T-cell (primary cell): ENCODE results near the gene DKK3. TPM values are rescaled to one million over a fixed set of nuclear protein-coding genes. Genes with fewer than 3 reads are reported as not detected.
"Not testable (repeated sequence)": the region's sequence is repeated elsewhere in the genome, so short reads cannot be mapped to it uniquely, and the experiment has no call there.

Source experiments
- ATAC-seq, 4 experiments: fragments of 200-7000 bp in 3 of 4; fragments of 150-1000 bp in 1 of 4; cut with Tn5 transposase; replicated peaks in 1 of 4; 1 replicate in 3 of 4; 2 replicates in 1 of 4; pipeline ENCODE4 v1.10.0; 2021; ENCODE audit warnings: moderate library complexity in 3 of 4, mild to moderate bottlenecking in 2 of 4, moderate number of reproducible peaks in 1 of 4
- CTCF ChIA-PET, 2 donors: fragments of 300-600 bp; sonication (Branson Sonifier 250); formaldehyde crosslinking; loops; one replicate each; lab custom pipeline; 2022; ENCODE audit warnings: antibody characterized with exemption in 2 of 2; lab: Charles Lee
- POLR2A ChIA-PET, 2 donors: fragments of 300-600 bp; sonication (Branson Sonifier 250); formaldehyde crosslinking; loops; one replicate each; lab custom pipeline; 2022; ENCODE audit warnings: antibody characterized with exemption in 2 of 2; lab: Charles Lee
- DNase-seq, 35 experiments: peaks; one replicate each; pipeline versions ENCODE4 v3.0.0 to v3.0.0-alpha.2; 2013 to 2023
- H3K27ac ChIP-seq: one replicate; pipeline ENCODE4 v1.5.1; 2013; ENCODE audit warnings: low read length
- H3K27me3 ChIP-seq, 2 experiments: replicated peaks in 1 of 2; 1 replicate in 1 of 2; 2 replicates in 1 of 2; pipeline versions ENCODE4 v1.6.1 to v1.7.0; 2013; ENCODE audit warnings: low read length in 1 of 2, mixed read lengths in 1 of 2; ENCODE audit not compliant: control insufficient read depth in 2 of 2, insufficient read depth in 2 of 2; ENCODE audit errors: extremely low read depth in 1 of 2
- H3K36me3 ChIP-seq, 2 donors: 1 replicate in 1 of 2; 2 replicates in 1 of 2; pipeline versions ENCODE4 v1.6.1 to v1.7.0; 2013; ENCODE audit warnings: low read length in 1 of 2; ENCODE audit not compliant: control insufficient read depth in 2 of 2, insufficient read depth in 1 of 2; ENCODE audit errors: extremely low read depth in 1 of 2
- H3K4me1 ChIP-seq, 2 experiments: 1 replicate in 1 of 2; 2 replicates in 1 of 2; pipeline versions ENCODE4 v1.6.1 to v1.7.0; 2013; ENCODE audit warnings: low read length in 2 of 2, mixed read lengths in 1 of 2; ENCODE audit not compliant: insufficient read depth in 2 of 2, control insufficient read depth in 1 of 2; ENCODE audit errors: extremely low read depth in 1 of 2
- H3K4me3 ChIP-seq, 2 donors: 1 replicate in 1 of 2; 2 replicates in 1 of 2; pipeline versions ENCODE4 v1.5.1 to v1.7.0; 2013; ENCODE audit warnings: mild to moderate bottlenecking in 2 of 2, low read length in 1 of 2, moderate library complexity in 1 of 2; ENCODE audit not compliant: control insufficient read depth in 1 of 2; ENCODE audit errors: extremely low read depth in 1 of 2
- H3K9me3 ChIP-seq: 2 replicates; pipeline ENCODE4 v1.7.0; 2013
- H3K27ac Mint-ChIP-seq, 2 donors: one replicate each; pipeline ENCODE4 v1.8.0; 2020 to 2021; ENCODE audit warnings: mild to moderate bottlenecking in 2 of 2, mixed read lengths in 2 of 2
- H3K27me3 Mint-ChIP-seq, 2 donors: one replicate each; pipeline ENCODE4 v1.8.0; 2021 to 2022; ENCODE audit warnings: mixed read lengths in 2 of 2
- H3K36me3 Mint-ChIP-seq: one replicate; pipeline ENCODE4 v1.8.0; 2021; ENCODE audit warnings: mixed read lengths
- H3K4me1 Mint-ChIP-seq, 3 donors: one replicate each; pipeline ENCODE4 v1.8.0; 2020 to 2022; ENCODE audit warnings: mixed read lengths in 3 of 3, mild to moderate bottlenecking in 1 of 3
- H3K4me3 Mint-ChIP-seq, 3 donors: one replicate each; pipeline ENCODE4 v1.8.0; 2020 to 2022; ENCODE audit warnings: mild to moderate bottlenecking in 3 of 3, mixed read lengths in 3 of 3, moderate library complexity in 3 of 3
- H3K9me3 Mint-ChIP-seq, 3 donors: one replicate each; pipeline ENCODE4 v1.8.0; 2020 to 2022; ENCODE audit warnings: mixed read lengths in 3 of 3
- WGBS: methylation state at CpG from one replicate; pipeline ENCODE4 v1.1.5; 2013; ENCODE audit warnings: missing lambda C conversion rate; ENCODE audit not compliant: insufficient coverage; 5-methylcytosine and 5-hydroxymethylcytosine counted together
- total RNA-seq, 35 experiments: library from RNA in 6 of 35; stranded (reverse) in 6 of 35; fragments of 120-200 nt in 1 of 35; gene quantifications; one replicate each; pipeline versions ENCODE4 v1.2.1 to v1.2.4 and lab custom pipeline; 2013 to 2026

DKK3 gene
- total RNA-seq, 5 donors from 2014 or later (not counting 1 experiment from before 2014, with no cell fraction given): 1.5 to 8.1 (median 2.7) TPM

DNA sequence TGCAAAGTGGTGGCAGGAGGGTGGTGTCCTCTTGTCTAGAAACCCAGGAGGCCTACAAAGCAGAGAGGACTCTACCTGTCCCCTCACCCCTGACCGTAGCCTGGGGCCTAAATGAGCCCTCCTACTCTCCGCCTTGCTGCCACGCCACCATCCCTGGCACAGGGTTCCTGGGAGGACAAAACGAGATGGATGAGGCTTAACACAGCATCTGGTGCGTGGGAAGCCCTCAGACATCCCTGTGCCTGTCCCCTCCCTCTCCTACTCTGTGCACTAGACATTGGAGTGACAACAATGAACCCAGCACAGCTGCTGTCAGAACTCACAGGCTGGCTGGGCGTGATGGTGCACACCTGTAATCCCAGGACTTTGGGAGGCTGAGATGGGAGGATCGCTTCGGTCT, 36.4 kb upstream of the DKK3 start:
- peaks cover 0 to 16% of the 10 kb centered on the region in 2 experiments for H3K27me3 ChIP-seq
- H3K27me3 Mint-ChIP-seq: peaks cover 0 to 8% of the 10 kb centered on the region in 2 donors
- peaks cover 0 to 10% of the 10 kb centered on the region in 2 experiments for H3K4me1 ChIP-seq
- no peaks in the 10 kb centered on the region for H3K36me3 Mint-ChIP-seq
- no peak overlapping the region for H3K27ac ChIP-seq
- CTCF ChIA-PET: interaction anchor here (0.5 to 5.7 kb wide), 18 partner anchors 11 to 1121 kb away, joined by 3 to 85 read pairs (median 5); partner anchors contain the start of gene DKK3 (in 1 of the 2)
- H3K4me1 Mint-ChIP-seq: peaks cover 3 to 7% (median 4%) of the 10 kb centered on the region in 3 donors
- H3K9me3 ChIP-seq: no peaks in the 10 kb centered on the region
- H3K4me3 Mint-ChIP-seq: no peak overlapping the region
- no peak overlapping the region for H3K27ac Mint-ChIP-seq
- no peak overlapping the region for H3K4me3 ChIP-seq
- ATAC-seq (no peak), DNase-seq (no peak)
- 86% methylated on average over 6 of the region's 8 CpGs for WGBS
- no peaks in the 10 kb centered on the region for H3K9me3 Mint-ChIP-seq
- POLR2A ChIA-PET: no interaction called here
- H3K36me3 ChIP-seq: no peaks in the 10 kb centered on the region

DNA sequence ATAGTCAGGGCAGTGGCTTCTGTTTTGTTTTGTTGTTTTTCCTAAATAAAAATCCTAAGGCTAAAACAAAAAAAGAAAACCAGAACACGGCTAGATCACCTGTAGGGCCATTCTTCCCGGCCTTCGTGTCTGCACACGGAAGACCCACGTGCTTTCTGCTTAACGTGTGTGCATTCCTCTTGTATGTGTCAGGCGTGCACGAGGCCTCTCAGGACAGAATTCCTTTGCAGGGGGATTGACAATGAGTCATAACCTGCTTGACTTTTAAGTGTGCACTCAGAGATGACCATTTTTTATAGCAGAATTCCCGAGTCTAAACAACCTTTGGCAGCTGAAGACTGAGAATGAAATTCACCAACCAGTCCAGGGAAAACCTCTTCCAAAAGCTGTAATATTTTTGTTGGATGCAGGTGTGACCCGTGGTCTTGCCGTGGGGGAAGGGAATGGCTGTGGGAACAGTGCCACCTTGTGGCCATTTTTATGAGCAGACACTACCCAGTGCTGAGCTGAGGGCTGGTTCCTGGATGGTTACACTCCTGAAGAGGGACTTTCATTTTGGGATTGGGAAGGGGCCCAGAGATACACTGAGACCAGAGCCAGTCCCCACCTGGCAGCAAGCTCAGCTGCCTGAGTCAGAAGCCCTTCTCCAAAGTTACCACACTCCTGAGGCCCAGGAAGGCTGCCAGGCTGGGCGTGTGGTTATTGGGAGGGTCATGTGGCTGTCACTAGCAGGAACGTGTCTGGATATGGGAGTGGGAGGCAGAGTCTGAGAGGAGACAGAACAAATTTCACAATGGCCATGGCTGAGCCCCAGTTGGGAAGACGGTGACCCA, 35.7 kb upstream of the DKK3 start:
- H3K36me3 ChIP-seq: no peaks in the 10 kb centered on the region
- Mint-ChIP-seq H3K36me3 (no peaks in the 10 kb centered on the region), H3K4me3 (no peak overlapping the region), H3K27me3 (peaks cover 0 to 8% of the 10 kb centered on the region in 2 donors), H3K4me1 (peaks cover 3 to 7% (median 4%) of the 10 kb centered on the region in 3 donors), H3K27ac (no peak overlapping the region), H3K9me3 (no peaks in the 10 kb centered on the region)
- no peak overlapping the region for H3K4me3 ChIP-seq
- ChIA-PET CTCF (interaction anchor here (0.5 to 5.7 kb wide), 23 partner anchors 9 to 1121 kb away, joined by 3 to 85 read pairs (median 4); partner anchors contain the start of gene DKK3 (in 1 of the 2)), POLR2A (no interaction called here)
- H3K27ac ChIP-seq: no peak overlapping the region
- no peaks in the 10 kb centered on the region for H3K9me3 ChIP-seq
- WGBS: 40% methylated on average over 11 of the region's 14 CpGs
- peaks cover 0 to 10% of the 10 kb centered on the region in 2 experiments for H3K4me1 ChIP-seq
- peaks cover 0 to 16% of the 10 kb centered on the region in 2 experiments for H3K27me3 ChIP-seq
- ATAC-seq (peak; percentile 62 to 81 (median 71)), DNase-seq (peak in 33 of 35 experiments; percentile 10 to 82 (median 45))

DNA sequence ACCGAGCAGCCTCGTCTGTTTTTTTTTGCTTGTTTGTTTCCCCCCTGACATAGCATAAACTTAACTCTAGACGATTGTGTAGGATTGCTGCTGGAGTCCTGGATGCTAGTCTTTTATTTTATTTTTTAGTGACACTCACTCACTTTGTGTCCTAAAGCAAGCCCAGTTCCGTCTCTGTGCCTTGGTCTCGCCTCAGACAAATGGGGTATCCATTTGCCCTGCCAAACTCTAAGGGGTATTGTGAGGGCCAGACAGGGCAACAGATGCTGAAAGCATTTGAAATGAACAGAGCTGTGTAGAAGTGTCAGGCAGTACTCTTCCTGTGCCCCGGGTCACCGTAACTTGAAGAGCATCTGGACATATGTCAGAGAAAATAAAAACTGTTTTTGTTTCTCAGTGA, 34.8 kb upstream of the DKK3 start:
- 66% methylated on average over 3 of the region's 7 CpGs for WGBS
- ChIA-PET CTCF (interaction anchor here (1.2 to 2.3 kb wide), 4 partner anchors 10 to 245 kb away, joined by 3 to 21 read pairs (median 6); no protein-coding TSS in a partner anchor), POLR2A (no interaction called here)
- Histone ChIP-seq H3K36me3 (no peaks in the 10 kb centered on the region), H3K27me3 (peaks cover 0 to 16% of the 10 kb centered on the region in 2 experiments), H3K4me3 (no peak overlapping the region), H3K27ac (no peak overlapping the region), H3K4me1 (peaks cover 0 to 10% of the 10 kb centered on the region in 2 experiments), H3K9me3 (no peaks in the 10 kb centered on the region)
- Mint-ChIP-seq H3K36me3 (no peaks in the 10 kb centered on the region), H3K27me3 (peaks cover 0 to 8% of the 10 kb centered on the region in 2 donors), H3K4me3 (no peak overlapping the region), H3K4me1 (peaks cover 3 to 7% (median 4%) of the 10 kb centered on the region in 3 donors), H3K27ac (no peak overlapping the region), H3K9me3 (no peaks in the 10 kb centered on the region)
- ATAC-seq (no peak), DNase-seq (no peak)

DNA sequence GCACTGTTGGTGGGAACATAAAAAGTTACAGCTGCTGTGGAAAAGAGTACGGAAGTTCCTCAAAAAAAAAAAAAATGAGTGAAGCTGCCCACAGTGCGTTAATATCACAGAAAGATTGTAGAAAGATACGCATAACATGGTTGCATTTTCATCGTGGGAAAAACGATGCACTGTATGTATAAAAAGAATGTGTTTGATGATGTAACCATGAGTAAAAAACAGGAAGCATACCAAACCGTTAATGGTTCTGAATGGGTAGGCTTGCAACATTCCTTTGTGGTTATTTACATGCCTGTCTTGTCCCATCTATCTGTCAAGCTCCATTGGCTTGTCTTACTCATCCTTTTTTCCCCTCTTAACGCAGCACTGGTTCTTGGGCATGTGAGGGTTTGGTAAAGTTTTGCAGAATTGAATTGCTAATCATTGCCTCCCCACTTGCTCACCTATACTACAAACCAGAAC, 33.8 kb upstream of the DKK3 start:
- Mint-ChIP-seq H3K27ac (no peak overlapping the region), H3K4me3 (no peak overlapping the region), H3K4me1 (peaks cover 0 to 2% (median 0%) of the 10 kb centered on the region in 3 donors), H3K36me3 (no peaks in the 10 kb centered on the region), H3K27me3 (peaks cover 0 to 6% of the 10 kb centered on the region in 2 donors), H3K9me3 (no peaks in the 10 kb centered on the region)
- H3K9me3 ChIP-seq: no peaks in the 10 kb centered on the region
- ChIA-PET POLR2A (interaction anchor here in 1 of 2 donors (0.6 kb wide), 1 partner anchor 240 kb away, joined by 3 read pairs; no protein-coding TSS in a partner anchor), CTCF (interaction anchor here (0.6 to 1.3 kb wide), 8 partner anchors 66 to 247 kb away, joined by 3 to 8 read pairs (median 4); no protein-coding TSS in a partner anchor)
- DNase-seq: no peak
- no peak overlapping the region for H3K4me3 ChIP-seq
- H3K4me1 ChIP-seq: peaks cover 0 to 5% of the 10 kb centered on the region in 2 experiments
- no peak for ATAC-seq
- WGBS: 70% methylated on average over 5 of the region's 7 CpGs
- H3K27ac ChIP-seq: no peak overlapping the region
- no peaks in the 10 kb centered on the region for H3K36me3 ChIP-seq
- H3K27me3 ChIP-seq: peaks cover 0 to 12% of the 10 kb centered on the region in 2 experiments

DNA sequence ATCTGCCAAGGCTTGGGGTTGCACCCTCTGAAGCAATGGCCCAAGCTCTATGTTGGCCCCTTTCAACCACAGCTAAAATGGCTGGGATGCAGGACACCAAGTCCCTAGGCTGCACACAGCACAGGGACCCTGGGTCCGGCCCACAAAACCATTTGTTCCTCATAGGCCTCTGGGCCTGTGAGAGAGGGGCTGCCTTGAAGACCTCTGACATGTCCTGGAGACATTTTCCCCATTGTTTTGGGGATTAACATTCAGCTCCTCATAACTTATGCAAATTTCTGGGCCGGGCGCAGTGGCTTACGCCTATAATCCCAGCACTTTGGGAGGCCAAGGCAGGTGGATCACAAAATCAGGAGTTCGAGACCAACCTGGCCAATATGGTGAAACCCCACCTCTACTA, 32.3 kb upstream of the DKK3 start:
- H3K9me3 Mint-ChIP-seq, H3K36me3 ChIP-seq, H3K27ac ChIP-seq, H3K27ac Mint-ChIP-seq, H3K36me3 Mint-ChIP-seq, ATAC-seq, H3K4me1 ChIP-seq, H3K27me3 Mint-ChIP-seq, H3K9me3 ChIP-seq, H3K27me3 ChIP-seq, H3K4me3 Mint-ChIP-seq, DNase-seq, H3K4me3 ChIP-seq, POLR2A ChIA-PET, H3K4me1 Mint-ChIP-seq: not testable (repeated sequence)
- CTCF ChIA-PET: interaction anchor here in 1 of 2 donors (0.7 kb wide), 2 partner anchors 242 to 956 kb away, joined by 4 to 6 read pairs; no protein-coding TSS in a partner anchor
- 89% methylated on average over 1 of the region's 5 CpGs for WGBS

DNA sequence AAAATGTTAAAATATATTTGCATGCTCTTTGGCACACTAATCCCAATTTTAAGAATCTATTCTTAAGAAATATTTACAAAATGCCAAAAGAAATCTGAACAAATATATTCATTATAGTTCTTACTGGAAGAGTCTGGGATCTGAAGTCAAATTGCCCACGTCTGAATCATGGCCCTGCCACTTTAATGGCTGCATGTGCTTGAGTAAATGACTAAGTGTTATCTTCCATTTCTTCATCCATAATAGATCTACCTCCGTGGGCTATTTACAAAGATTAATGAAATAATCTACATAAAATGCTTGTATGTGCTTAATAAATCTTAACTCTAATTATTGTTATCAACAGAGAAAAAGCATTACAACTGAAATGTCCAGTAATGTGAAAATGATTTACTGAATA, 24.5 kb upstream of the DKK3 start:
- ATAC-seq: no peak
- peaks cover 12 to 16% of the 10 kb centered on the region in 2 donors for H3K27me3 Mint-ChIP-seq
- no peak overlapping the region for H3K4me3 Mint-ChIP-seq
- Histone ChIP-seq H3K27ac (no peak overlapping the region), H3K36me3 (no peaks in the 10 kb centered on the region), H3K4me1 (no peaks in the 10 kb centered on the region), H3K27me3 (peaks cover 0 to 12% of the 10 kb centered on the region in 2 experiments), H3K9me3 (no peaks in the 10 kb centered on the region), H3K4me3 (no peak overlapping the region)
- no peaks in the 10 kb centered on the region for H3K4me1 Mint-ChIP-seq
- POLR2A ChIA-PET: no interaction called here
- no peaks in the 10 kb centered on the region for H3K36me3 Mint-ChIP-seq
- no peak overlapping the region for H3K27ac Mint-ChIP-seq
- WGBS: no CpG with 5 or more reads among the region's 2 CpGs
- no peaks in the 10 kb centered on the region for H3K9me3 Mint-ChIP-seq
- CTCF ChIA-PET: no interaction called here
- DNase-seq: no peak
